GM19043 (cell line): ENCODE data around the gene DLG1.
"Not testable (repeated sequence)": the region's sequence is repeated elsewhere in the genome, so short reads cannot be mapped to it uniquely, and the experiment has no call there.

Experiments used
- ATAC-seq: cut with Tn5 transposase; IDR thresholded peaks from one replicate; pipeline ENCODE4 v1.9.1; 2021; ENCODE audit warnings: low read depth; ENCODE audit not compliant: unreplicated experiment

DLG1 gene

GRCh38 chr3:197292083-197292646 is 6.2 kb downstream of the DLG1 start:
- ATAC-seq, result no peak

DNA sequence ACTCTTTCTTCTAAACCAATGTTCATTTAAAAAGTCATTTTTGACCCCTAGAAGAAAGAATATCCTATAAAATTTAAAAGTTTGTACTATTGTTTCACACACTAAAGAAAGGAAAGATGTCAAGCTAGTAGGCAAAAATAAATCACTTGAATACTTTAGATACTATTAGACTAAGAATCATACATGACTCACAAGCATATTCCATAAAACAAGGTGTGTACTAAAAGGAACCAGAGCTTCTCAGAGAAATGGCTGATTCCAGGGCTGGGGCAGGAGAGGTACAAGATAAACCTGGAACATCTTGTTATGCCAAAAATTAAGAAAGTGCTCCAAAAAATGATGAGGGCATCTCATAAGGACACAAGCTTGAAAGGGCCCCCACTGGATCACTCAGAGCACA is 8.7 kb downstream of the DLG1 start:
- ATAC-seq, result no peak

- ATAC-seq, result no peak
Measured at GRCh38 chr3:197286678-197287077, 11.7 kb downstream of the DLG1 start.

DNA sequence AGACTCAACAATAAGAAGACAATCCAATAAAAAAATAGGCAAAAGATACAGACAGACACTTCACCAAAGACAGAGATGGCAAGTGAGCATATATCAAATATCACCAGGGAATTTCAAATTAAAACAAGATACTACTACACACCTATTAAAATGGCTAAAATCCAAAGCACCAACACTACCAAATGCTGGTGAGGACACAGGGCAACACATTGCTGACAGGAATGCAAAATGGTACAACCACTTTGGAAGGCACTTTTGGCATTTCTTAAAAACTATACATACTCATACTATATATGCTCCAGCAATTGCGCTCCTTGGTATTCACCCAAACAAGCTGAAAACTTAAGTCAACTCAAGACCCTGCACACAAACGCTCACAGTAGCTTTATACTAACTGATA is 12.9 kb downstream of the DLG1 start:
- ATAC-seq, result no peak

DNA sequence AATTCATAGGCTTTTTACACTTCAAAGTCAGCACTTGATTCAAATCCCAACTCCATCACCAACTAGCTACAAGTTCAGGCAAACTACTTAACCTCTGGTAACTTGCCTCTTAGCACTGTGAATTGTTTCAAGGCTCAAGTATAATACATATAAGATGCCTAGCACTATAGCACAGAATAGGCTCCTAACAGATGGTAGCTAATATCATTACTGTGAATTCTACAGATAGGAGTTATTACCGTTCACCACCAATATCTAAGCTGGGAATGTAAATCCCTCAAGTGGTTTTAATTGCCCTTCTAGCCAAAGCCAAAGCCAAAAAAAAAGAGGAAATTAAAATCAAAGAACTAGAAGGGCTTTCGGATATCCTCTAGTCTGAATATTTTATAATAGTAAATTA is 15.4 kb downstream of the DLG1 start:
- no peak for ATAC-seq

DNA sequence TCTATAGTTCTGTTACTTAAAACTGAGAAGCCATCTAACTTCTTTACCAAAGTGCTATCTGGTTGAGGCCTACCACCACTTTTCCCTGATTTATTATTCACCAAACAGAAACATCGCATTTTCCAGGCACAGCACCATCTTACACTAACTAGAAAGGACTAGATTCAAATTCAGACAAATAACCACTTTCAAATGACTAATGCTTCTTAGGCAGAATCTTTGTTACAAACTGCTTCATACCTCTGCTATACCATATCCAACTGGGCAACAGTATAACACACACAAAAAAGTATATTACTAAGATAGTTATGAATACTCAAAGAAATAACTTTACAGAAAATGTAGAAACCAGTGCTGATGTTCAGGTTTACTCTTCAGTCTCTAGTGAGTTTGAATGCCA is 16.6 kb downstream of the DLG1 start:
- ATAC-seq, result no peak

GRCh38 chr3:197280156-197280555 is 18.3 kb downstream of the DLG1 start:
- no peak for ATAC-seq

DNA sequence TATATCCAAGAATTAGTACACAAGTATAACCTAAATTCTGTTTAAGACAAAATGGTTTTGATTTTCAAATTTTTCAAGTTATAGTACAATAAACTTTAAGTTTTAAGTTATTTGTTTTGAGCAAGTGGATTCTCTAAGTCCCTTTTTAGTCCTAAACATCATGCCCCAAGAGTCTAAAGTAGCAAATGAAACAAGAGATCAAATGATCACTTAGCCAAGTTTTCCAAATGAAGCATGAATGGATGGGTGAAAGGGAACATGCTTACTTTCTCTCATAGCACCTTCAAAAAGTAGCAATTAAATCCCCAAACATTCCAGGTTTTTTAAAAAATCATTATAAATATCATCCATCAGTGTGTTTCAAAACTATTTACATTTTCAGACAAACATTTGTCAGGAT is 19.5 kb downstream of the DLG1 start:
- ATAC-seq, result no peak

GRCh38 chr3:197276808-197277207 is 21.6 kb downstream of the DLG1 start:
- not testable (repeated sequence) for ATAC-seq

DNA sequence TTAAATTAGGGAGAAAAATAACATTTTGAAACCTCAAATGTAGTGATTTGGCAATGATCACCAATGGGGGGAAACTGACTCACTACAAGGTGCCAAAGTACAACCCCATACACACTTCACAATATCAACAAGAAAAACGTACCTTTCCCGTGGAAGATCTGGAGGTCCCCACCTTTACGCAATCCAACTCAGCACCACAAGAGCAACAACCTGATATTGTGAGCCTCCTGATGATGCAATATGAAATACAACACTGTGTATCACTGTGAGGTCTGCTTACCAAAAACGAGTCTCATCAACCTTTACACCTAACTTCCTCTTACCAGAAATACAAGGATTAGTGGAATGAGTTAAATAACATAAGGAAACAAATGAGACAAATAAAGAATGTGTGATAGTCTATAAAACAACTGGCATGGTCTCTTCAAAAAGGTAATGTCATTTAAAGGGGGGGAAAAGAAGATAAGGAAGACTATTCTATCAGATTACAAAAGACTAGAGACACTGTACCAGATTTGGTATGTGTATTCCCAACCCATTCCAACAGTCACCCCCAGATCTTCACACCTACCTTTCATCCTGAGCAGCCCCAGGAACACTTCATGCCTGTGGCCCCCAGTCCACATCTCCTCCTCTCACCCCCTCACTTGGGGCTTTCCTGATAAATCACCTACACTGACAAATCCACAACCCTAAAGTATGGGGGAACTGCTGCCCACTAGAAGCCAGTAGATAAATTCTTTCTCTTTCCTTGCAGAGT is 27.7 kb downstream of the DLG1 start:
- ATAC-seq, result no peak

- no peak for ATAC-seq
Measured at GRCh38 chr3:197269024-197269423, 29.4 kb downstream of the DLG1 start.

DNA sequence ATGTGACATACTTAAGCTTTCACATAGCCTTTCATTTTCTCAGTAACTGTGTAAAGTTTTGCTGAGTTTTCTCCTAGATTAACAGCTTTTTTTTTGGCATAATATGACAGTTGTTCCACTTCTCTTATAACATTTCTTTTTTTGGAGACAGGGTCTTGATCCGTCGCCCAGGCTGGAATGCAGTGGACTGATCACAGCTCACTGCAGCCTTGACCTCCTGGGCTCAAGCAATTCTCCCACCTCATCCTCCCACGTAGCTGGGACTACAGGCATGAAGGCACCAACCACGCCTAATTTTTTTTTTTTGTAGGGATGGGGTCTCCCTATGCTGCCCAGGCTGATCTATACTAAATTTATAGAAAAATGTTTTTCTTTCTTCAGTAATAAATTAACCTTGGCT is 30.1 kb downstream of the DLG1 start:
- no peak for ATAC-seq

GRCh38 chr3:197266331-197266730 is 32.1 kb downstream of the DLG1 start:
- ATAC-seq, result no peak

GRCh38 chr3:197262709-197263108 is 35.7 kb downstream of the DLG1 start:
- ATAC-seq, result no peak

DNA sequence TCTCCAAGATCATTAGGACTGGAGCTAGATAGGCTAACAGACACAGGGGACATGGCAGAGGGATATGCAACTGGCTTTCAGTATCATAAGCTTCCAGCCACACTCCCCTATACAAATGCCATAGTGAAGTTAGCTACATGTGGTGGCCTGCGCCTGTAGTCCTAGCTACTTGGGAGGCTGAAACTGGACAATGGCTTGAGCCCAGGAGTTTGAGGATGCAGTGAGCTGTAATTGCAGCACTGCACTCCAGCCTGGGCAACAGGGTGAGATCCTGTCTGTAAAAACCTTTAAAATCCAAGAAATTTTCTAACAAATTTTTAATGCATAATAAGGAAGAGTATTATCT is 37.3 kb downstream of the DLG1 start:
- no peak for ATAC-seq

GRCh38 chr3:197260491-197261163 is 37.8 kb downstream of the DLG1 start:
- ATAC-seq, result no peak

DNA sequence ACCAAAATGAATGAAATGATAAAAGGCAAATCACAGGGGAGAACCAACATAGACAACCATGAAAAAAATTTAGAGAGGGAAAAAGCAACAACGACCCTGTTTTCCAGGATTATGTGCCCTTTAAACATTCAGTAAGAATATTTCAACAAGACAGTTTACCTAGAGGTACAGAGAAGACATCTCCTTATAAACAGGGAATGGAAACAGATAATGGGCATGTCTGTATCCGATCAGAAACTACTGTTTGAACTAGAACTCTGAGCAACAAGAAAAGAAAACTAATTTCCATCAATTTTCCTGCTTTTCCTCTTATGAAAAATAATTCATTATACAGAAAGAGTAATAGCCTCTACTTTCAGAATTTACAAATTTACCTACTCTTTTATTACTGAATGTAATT is 39.3 kb downstream of the DLG1 start:
- no peak for ATAC-seq

GRCh38 chr3:197258168-197258755 is 40.1 kb downstream of the DLG1 start:
- no peak for ATAC-seq

- ATAC-seq, result no peak
Measured at GRCh38 chr3:197257711-197258110, 40.7 kb downstream of the DLG1 start.

DNA sequence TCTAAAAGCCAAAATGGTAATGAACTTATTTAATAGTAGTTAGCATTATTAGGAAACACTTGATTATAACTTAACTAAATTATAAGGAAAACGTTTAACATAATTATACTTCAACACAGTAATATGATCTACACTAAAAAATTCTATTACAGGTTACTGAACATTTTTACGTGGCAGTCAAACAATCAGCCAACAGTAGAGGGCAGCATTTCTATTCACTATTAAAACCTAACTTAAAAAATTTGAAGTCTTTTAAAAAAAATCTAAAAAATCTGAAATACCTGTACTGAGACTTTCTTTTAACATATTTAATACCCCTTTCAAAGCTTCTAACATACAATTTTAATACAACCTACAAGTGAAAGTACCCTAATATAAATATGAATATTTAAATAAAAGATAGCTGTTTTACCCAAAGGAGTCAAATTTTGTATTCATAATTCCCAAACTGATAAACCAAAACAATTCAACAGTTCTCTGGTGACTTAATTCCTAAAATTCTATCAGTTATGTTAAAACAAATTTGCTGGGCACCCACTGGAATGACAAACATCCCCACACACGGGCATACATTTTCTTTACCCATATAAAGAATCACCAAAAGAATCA is 41.5 kb downstream of the DLG1 start:
- ATAC-seq, result no peak

DNA sequence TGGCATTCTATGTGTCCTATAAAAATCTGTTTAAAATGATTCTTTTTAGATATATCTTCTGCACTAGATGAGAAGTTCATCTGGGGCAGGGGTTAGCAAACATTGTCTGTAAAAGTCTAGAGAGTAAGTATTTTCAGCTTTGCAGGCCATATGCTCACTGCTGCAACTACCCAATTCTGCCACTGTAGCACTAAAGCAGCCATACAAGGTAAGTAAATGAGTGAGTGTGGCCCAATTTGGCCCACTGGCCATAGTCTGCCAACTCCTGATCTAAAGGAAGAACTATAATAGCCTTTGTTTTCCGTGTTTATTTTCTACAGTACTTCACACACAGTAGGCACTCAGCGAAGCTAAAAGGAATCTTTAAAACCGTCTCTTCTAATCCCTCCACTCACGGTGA is 42.3 kb downstream of the DLG1 start:
- no peak for ATAC-seq
